Upper lobe of right lung (tissue), 1 donor: ENCODE measurements around the gene PODNL1. TPM values are rescaled to one million over a fixed set of nuclear protein-coding genes. Genes with fewer than 3 reads are reported as not detected.
A peak's percentile ranks its signal among the peaks of the same experiment; 100 is the strongest.

Source experiments
- ATAC-seq: fragments of 200-7000 bp; cut with Tn5 transposase; one replicate; pipeline ENCODE4 v1.9.1; 2020; ENCODE audit warnings: mild to moderate bottlenecking, moderate library complexity
- DNase-seq: peaks from one replicate; pipeline ENCODE4 v3.0.0-alpha.2; 2020
- H3K27ac ChIP-seq: fragments of 200-600 bp; one replicate; pipeline ENCODE4 v1.8.0; 2022
- H3K27me3 ChIP-seq: fragments of 200-600 bp; one replicate; pipeline ENCODE4 v1.8.0; 2022; ENCODE audit warnings: mild to moderate bottlenecking
- H3K36me3 ChIP-seq: fragments of 200-600 bp; one replicate; pipeline ENCODE4 v1.8.0; 2022
- H3K4me1 ChIP-seq: fragments of 200-600 bp; one replicate; pipeline ENCODE4 v1.8.0; 2022
- H3K4me3 ChIP-seq: fragments of 200-600 bp; one replicate; pipeline ENCODE4 v1.8.0; 2022; ENCODE audit warnings: mild to moderate bottlenecking
- H3K9me3 ChIP-seq: fragments of 200-600 bp; one replicate; pipeline ENCODE4 v1.8.0; 2022
- intact Hi-C: fragments of 100-400 bp; cut with DNase I; formaldehyde crosslinking; loops from one replicate; pipeline ENCODE4 v1.11.0; 2022
- total RNA-seq: library from RNA; stranded (reverse); fragmentation: NEBNext Ultra II Directional; extraction: Animal tissue kit (Norgen Biotek cat#: 25700); gene quantifications from one replicate; pipeline ENCODE4 v1.2.1, GENCODE V29; 2021
- TF ChIP-seq, protein P1 (sequence below): fragments of 200-600 bp; IDR thresholded peaks from one replicate; pipeline ENCODE4 v1.8.0; 2022; ENCODE audit warnings: antibody characterized with exemption
- donor health status: DM: no; HTN: yes; CAD: no; lungs with severe emphysema.

The PODNL1 gene
- total RNA-seq, 1 donor from 2014 or later = 2.8 TPM

DNA sequence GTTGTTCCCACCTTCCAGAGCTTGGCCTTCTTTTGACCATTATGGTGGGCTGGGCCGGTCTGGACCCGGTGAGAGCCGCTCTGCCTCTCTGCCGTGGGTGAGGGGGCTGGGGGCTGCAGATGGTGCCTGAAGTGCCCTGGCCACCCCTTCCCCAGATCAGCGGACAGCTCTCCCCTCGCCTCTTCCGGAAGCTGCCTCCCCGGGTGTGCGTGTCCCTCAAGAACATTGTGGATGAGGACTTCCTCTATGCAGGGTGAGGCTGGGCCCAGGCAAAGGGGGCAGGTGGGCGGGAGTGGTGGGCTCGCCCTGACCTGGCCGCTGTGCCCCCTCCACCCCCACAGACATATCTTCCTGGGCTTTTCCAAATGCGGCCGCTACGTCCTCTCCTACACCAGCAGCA, 16.0 kb upstream of the PODNL1 start:
- ATAC-seq (no peak), DNase-seq (no peak)

DNA sequence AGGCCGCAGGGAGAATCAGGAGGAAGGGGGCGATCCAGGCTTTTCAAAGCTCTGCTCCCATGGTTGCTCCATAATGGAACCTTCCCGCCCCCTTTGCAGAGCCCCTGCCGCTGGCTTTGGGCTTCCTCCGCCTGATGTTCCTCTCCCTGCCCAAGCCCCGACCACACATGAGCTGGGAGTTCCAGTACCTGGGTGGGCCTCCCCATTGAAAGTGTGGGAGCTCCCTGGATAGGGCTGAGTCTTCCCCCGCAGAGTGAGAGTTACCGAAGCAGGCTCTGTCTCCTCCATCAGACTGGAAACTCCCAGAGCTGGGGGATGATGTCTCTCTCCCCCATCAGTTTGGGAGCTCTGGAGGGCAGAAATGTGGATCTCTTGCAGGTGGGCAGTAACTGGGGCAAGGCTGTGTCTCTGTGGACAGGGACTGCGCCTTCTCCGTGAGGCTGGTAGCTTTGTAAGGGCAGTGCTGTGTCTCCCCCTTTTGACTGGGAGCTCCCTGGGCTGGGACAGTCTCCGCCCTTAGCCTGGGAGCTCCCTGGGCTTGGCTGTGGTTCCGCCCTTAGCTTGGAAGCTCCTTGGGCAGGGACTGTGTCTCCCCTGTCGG, 14.8 kb upstream of the PODNL1 start:
- TF ChIP-seq, protein P1, sequence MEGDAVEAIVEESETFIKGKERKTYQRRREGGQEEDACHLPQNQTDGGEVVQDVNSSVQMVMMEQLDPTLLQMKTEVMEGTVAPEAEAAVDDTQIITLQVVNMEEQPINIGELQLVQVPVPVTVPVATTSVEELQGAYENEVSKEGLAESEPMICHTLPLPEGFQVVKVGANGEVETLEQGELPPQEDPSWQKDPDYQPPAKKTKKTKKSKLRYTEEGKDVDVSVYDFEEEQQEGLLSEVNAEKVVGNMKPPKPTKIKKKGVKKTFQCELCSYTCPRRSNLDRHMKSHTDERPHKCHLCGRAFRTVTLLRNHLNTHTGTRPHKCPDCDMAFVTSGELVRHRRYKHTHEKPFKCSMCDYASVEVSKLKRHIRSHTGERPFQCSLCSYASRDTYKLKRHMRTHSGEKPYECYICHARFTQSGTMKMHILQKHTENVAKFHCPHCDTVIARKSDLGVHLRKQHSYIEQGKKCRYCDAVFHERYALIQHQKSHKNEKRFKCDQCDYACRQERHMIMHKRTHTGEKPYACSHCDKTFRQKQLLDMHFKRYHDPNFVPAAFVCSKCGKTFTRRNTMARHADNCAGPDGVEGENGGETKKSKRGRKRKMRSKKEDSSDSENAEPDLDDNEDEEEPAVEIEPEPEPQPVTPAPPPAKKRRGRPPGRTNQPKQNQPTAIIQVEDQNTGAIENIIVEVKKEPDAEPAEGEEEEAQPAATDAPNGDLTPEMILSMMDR = no peak
- Histone ChIP-seq H3K4me1 (peaks cover 13% of the 10 kb centered on the region), H3K4me3 (peak overlapping the region; percentile 72), H3K27me3 (no peaks in the 10 kb centered on the region), H3K27ac (peak overlapping the region; percentile 85), H3K36me3 (peaks cover 38% of the 10 kb centered on the region), H3K9me3 (no peaks in the 10 kb centered on the region)
- no peak for ATAC-seq
- DNase-seq = no peak
- intact Hi-C loops = no loop called here

More for the DNA sequence above, 16.0 kb upstream of the PODNL1 start:
- no peaks in the 10 kb centered on the region for H3K27me3 ChIP-seq
- peaks cover 13% of the 10 kb centered on the region for H3K4me1 ChIP-seq
- TF ChIP-seq, protein P1 = no peak
- H3K4me3 ChIP-seq = no peak overlapping the region
- peaks cover 43% of the 10 kb centered on the region for H3K36me3 ChIP-seq
- no peak overlapping the region for H3K27ac ChIP-seq
- H3K9me3 ChIP-seq = no peaks in the 10 kb centered on the region
- intact Hi-C loops = no loop called here

DNA sequence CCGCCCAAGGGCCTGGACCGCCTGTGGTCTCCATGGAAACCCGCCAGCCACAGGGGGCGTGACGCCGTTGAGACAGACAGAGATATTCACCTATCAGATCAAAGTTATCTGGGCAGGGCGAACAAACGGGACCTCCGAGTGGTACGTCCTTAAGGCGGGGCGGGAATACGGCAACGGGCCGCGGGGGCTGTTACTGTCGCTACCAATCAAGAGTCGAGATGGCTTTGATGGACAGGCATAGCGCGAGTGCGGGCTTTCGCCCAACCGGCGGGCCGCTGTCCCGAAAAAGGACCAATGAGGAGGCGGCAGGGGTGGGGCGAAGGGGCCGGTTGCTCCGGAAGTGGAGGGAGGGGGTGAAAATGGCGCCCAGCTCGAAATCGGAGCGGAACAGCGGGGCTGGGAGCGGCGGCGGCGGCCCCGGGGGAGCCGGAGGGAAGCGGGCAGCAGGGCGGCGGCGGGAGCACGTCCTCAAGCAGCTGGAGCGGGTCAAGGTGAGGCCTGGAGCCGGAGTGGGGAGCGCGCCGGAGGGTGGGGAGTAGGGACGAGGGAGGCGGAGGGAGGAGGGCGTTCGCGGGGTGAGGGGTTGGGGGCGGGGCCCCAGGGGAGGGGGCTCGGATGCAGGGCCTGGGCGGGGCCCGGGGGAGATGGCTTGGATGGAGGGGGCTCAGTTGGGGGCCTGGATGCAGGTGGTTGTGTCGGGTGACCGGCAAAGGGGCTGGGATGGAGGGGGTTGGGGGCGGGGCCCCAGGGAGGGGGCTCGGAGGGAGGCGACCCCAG, 14.1 kb upstream of the PODNL1 start, which contains the start of gene DCAF15:
Gene DCAF15 (plus strand): TSS at position 356 of the 777 bp plus-strand sequence. CDS start 4 bp downstream, at position 360.
- Histone ChIP-seq H3K4me3 (peak within 1 kb of the TSS; percentile 72), H3K27me3 (no peaks in the 10 kb centered on the region), H3K9me3 (no peaks in the 10 kb centered on the region), H3K27ac (peak within 1 kb of the TSS; percentile 85), H3K36me3 (peaks cover 31% of the 10 kb centered on the region), H3K4me1 (peaks cover 13% of the 10 kb centered on the region)
- TF ChIP-seq, protein P1 = no peak
- intact Hi-C loops = no loop called here
- ATAC-seq (peak; percentile 99), DNase-seq (peak; percentile 99)

DNA sequence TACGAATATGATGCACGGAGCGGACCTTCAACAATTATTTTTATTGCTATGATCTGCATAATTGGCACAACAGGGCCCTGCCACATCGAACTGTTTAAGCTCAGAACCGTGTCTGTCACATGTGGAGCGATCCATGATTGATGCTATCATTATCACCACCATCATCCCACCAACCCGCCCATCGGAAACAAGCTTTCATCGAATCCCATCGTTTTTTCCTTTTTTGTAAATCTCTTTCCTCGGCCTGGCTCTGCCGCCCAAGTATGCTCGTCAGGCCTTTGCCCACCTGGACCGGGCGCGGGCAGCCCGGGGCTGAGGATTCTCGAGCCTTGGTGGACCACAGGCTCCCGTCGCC, 13.6 kb upstream of the PODNL1 start:
- H3K27me3 ChIP-seq = no peaks in the 10 kb centered on the region
- DNase-seq (no peak), ATAC-seq (no peak)
- H3K27ac ChIP-seq = no peak overlapping the region
- H3K4me1 ChIP-seq = peaks cover 13% of the 10 kb centered on the region
- no peaks in the 10 kb centered on the region for H3K9me3 ChIP-seq
- TF ChIP-seq, protein P1 = no peak
- peaks cover 26% of the 10 kb centered on the region for H3K36me3 ChIP-seq
- intact Hi-C loops = no loop called here
- peak overlapping the region; percentile 72 for H3K4me3 ChIP-seq

DNA sequence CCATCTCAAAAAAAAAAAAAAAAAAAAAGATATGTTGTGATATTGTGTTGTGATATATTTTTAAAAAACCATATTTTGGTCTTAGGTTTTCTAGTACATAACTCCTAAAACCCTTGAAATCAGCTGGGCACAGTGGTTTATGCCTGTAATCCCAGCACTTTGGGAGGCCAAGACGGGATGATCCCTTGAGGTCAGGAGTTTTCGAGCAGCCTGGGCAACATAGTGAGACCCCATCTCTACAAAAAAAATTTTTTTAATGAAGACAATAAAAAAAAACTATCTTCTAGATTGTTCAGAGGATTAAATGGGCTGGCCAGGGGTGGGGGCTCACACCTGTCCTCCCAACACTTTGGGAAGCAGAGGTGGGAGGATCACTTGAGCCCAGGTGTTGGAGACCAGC, 12.8 kb upstream of the PODNL1 start:
- intact Hi-C loops = no loop called here
- Histone ChIP-seq H3K27me3 (no peaks in the 10 kb centered on the region), H3K9me3 (no peaks in the 10 kb centered on the region), H3K4me1 (peaks cover 13% of the 10 kb centered on the region), H3K27ac (no peak overlapping the region), H3K4me3 (no peak overlapping the region), H3K36me3 (peaks cover 18% of the 10 kb centered on the region)
- TF ChIP-seq, protein P1 = no peak
- DNase-seq (no peak), ATAC-seq (no peak)
